ENCODE data around the gene RAB1A. TPM values are rescaled to one million over a fixed set of nuclear protein-coding genes. Genes with fewer than 3 reads are reported as not detected.

RAB1A gene
- total and polyA plus RNA-seq, 8 donors, result 156 to 202 (median 169) TPM

GRCh38 chr2:65079017-65079416, 50.9 kb downstream of the RAB1A start:
- intact Hi-C loops (cut with DNase I), result no loop called here
- Histone ChIP-seq H3K36me3 (peaks cover 0 to 81% of the 10 kb centered on the region in 2 donors), H3K4me3 (no peak overlapping the region), H3K27ac (no peak overlapping the region), H3K4me1 (peaks cover 16 to 61% of the 10 kb centered on the region in 2 donors), H3K9me3 (no peaks in the 10 kb centered on the region), H3K27me3 (no peaks in the 10 kb centered on the region)
- ATAC-seq, result no peak
- DNase-seq, result no peak
- TF ChIP-seq CTCF (IDR thresholded peaks at IDR 0.05), result no peak

- H3K27me3 ChIP-seq, result no peaks in the 10 kb centered on the region
- peaks cover 16 to 50% of the 10 kb centered on the region in 2 donors for H3K4me1 ChIP-seq
- DNase-seq (no peak), ATAC-seq (no peak)
- TF ChIP-seq CTCF (IDR thresholded peaks at IDR 0.05), result no peak
- intact Hi-C loops (cut with DNase I), result no loop called here
- peaks cover 0 to 81% of the 10 kb centered on the region in 2 donors for H3K36me3 ChIP-seq
- no peaks in the 10 kb centered on the region for H3K9me3 ChIP-seq
- no peak overlapping the region for H3K27ac ChIP-seq
- H3K4me3 ChIP-seq, result no peak overlapping the region
Measured at GRCh38 chr2:65077898-65078297, 52.0 kb downstream of the RAB1A start.

GRCh38 chr2:65076345-65076710, 53.6 kb downstream of the RAB1A start:
- no peak overlapping the region for H3K4me3 ChIP-seq
- ATAC-seq (peak; percentile 10), DNase-seq (no peak)
- H3K27ac ChIP-seq, result peak overlapping the region in 1 of 2 donors; percentile 31
- intact Hi-C loops (cut with DNase I), result no loop called here
- no peak for TF ChIP-seq CTCF (IDR thresholded peaks at IDR 0.05)
- H3K9me3 ChIP-seq, result no peaks in the 10 kb centered on the region
- H3K36me3 ChIP-seq, result peaks cover 0 to 83% of the 10 kb centered on the region in 2 donors
- H3K27me3 ChIP-seq, result no peaks in the 10 kb centered on the region
- peaks cover 16 to 40% of the 10 kb centered on the region in 2 donors for H3K4me1 ChIP-seq

- ATAC-seq (peak; percentile 93), DNase-seq (peak in 1 of 4 donors; percentile 60)
- no peaks in the 10 kb centered on the region for H3K27me3 ChIP-seq
- peaks cover 16 to 40% of the 10 kb centered on the region in 2 donors for H3K4me1 ChIP-seq
- no peak for TF ChIP-seq CTCF (IDR thresholded peaks at IDR 0.05)
- peak overlapping the region; percentile 9 to 31 for H3K27ac ChIP-seq
- intact Hi-C loops (cut with DNase I), result no loop called here
- no peak overlapping the region for H3K4me3 ChIP-seq
- no peaks in the 10 kb centered on the region for H3K9me3 ChIP-seq
- peaks cover 0 to 86% of the 10 kb centered on the region in 2 donors for H3K36me3 ChIP-seq
Measured at GRCh38 chr2:65075605-65076344, 54.1 kb downstream of the RAB1A start.

GRCh38 chr2:65075176-65075575, 54.7 kb downstream of the RAB1A start:
- intact Hi-C loops (cut with DNase I), result no loop called here
- Histone ChIP-seq H3K4me1 (peaks cover 16 to 42% of the 10 kb centered on the region in 2 donors), H3K9me3 (no peaks in the 10 kb centered on the region), H3K27ac (peak overlapping the region; percentile 9 to 31), H3K36me3 (peaks cover 0 to 86% of the 10 kb centered on the region in 2 donors), H3K27me3 (no peaks in the 10 kb centered on the region), H3K4me3 (no peak overlapping the region)
- no peak for DNase-seq
- no peak for ATAC-seq
- no peak for TF ChIP-seq CTCF (IDR thresholded peaks at IDR 0.05)
